Cardiac muscle cell (in vitro differentiated cells and primary cell): ENCODE data around the gene ARHGAP15. TPM values are rescaled to one million over a fixed set of nuclear protein-coding genes. Genes with fewer than 3 reads are reported as not detected.

ENCODE experiments used
- DNase-seq, 2 donors: peaks; one replicate each; pipeline versions ENCODE4 v3.0.0 to v3.0.0-alpha.2; 2010 to 2017; ENCODE audit warnings: low read depth in 1 of 2, low spot score in 1 of 2
- H3K27ac ChIP-seq: fragments of 200-600 bp; sonication (generic); 2 replicates; pipeline ENCODE4 v1.5.1; 2016
- H3K27me3 ChIP-seq: fragments of 200-600 bp; sonication (generic); 2 replicates; pipeline ENCODE4 v1.6.0; 2016; ENCODE audit warnings: control low read depth
- H3K36me3 ChIP-seq: fragments of 200-600 bp; sonication (generic); 2 replicates; pipeline ENCODE4 v1.5.1; 2016; ENCODE audit warnings: control low read depth
- H3K4me1 ChIP-seq: fragments of 200-600 bp; sonication (generic); 2 replicates; pipeline ENCODE4 v1.8.1; 2017; ENCODE audit warnings: low read depth, mild to moderate bottlenecking, mixed run types
- H3K4me3 ChIP-seq: fragments of 200-600 bp; sonication (generic); 2 replicates; pipeline ENCODE4 v1.5.1; 2016; ENCODE audit warnings: mild to moderate bottlenecking
- H3K9me3 ChIP-seq: fragments of 200-600 bp; sonication (generic); 2 replicates; pipeline ENCODE4 v1.5.1; 2017; ENCODE audit warnings: low read depth, mild to moderate bottlenecking, control low read depth
- CTCF ChIP-seq: IDR thresholded peaks from 2 replicates; pipeline ENCODE4 v1.5.1; 2012; ENCODE audit warnings: low read depth, mild to moderate bottlenecking, low read length
- polyA plus RNA-seq: library from polyadenylated mRNA; unstranded; fragments of >200 nt; fragmentation: Nextera tagmentation; extraction: Ambion mirVana; gene quantifications from 2 replicates; pipeline ENCODE4 v1.2.1, GENCODE V29; 2016
- total RNA-seq: library from RNA; depleted of rRNA; stranded (reverse); fragments of >200 nt; gene quantifications from 2 replicates; pipeline ENCODE4 v1.2.3, GENCODE V29; 2016

ARHGAP15 gene
- total and polyA plus RNA-seq, 2 experiments from 2014 or later = not detected

GRCh38 chr2:143730953-143731260 lies 601.7 kb downstream of the ARHGAP15 start:
- no peak for TF ChIP-seq CTCF

GRCh38 chr2:143732076-143732475 lies 602.9 kb downstream of the ARHGAP15 start:
- Histone ChIP-seq H3K36me3 (no peaks in the 10 kb centered on the region), H3K9me3 (no peaks in the 10 kb centered on the region), H3K27me3 (no peaks in the 10 kb centered on the region), H3K27ac (no peak overlapping the region), H3K4me3 (no peak overlapping the region), H3K4me1 (no peaks in the 10 kb centered on the region)
- DNase-seq = peak in 1 of 2 donors; percentile 30
- TF ChIP-seq CTCF = no peak

More at GRCh38 chr2:143730953-143731260, 601.7 kb downstream of the ARHGAP15 start:
- no peaks in the 10 kb centered on the region for H3K9me3 ChIP-seq
- H3K4me1 ChIP-seq = no peaks in the 10 kb centered on the region
- no peaks in the 10 kb centered on the region for H3K36me3 ChIP-seq
- no peaks in the 10 kb centered on the region for H3K27me3 ChIP-seq
- no peak for DNase-seq
- no peak overlapping the region for H3K27ac ChIP-seq
- no peak overlapping the region for H3K4me3 ChIP-seq

- no peak for DNase-seq
- Histone ChIP-seq H3K4me3 (no peak overlapping the region), H3K27me3 (no peaks in the 10 kb centered on the region), H3K27ac (no peak overlapping the region), H3K36me3 (no peaks in the 10 kb centered on the region), H3K9me3 (no peaks in the 10 kb centered on the region), H3K4me1 (no peaks in the 10 kb centered on the region)
- no peak for TF ChIP-seq CTCF
Measured at GRCh38 chr2:143732871-143733270, 603.7 kb downstream of the ARHGAP15 start.

DNA sequence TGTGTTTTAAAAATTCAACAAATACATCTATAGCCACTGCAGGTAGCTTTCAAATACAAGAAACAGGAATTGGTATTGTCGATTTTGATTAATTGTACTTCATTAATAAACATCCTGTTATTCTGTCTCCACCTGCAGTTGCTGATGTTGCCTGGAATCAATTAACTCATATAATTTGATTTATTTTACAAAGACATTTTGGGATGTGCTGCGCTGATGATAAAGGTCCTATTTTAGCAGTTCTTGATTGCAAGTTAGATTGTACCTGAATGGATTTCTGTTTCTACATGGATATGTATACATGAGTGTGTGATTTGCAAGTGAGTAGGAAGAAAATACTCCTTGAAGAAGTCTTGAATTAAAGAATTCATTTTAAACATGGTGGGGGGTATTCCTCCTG lies 605.3 kb downstream of the ARHGAP15 start:
- H3K4me1 ChIP-seq = no peaks in the 10 kb centered on the region
- no peaks in the 10 kb centered on the region for H3K9me3 ChIP-seq
- H3K27ac ChIP-seq = no peak overlapping the region
- H3K4me3 ChIP-seq = no peak overlapping the region
- H3K27me3 ChIP-seq = no peaks in the 10 kb centered on the region
- H3K36me3 ChIP-seq = no peaks in the 10 kb centered on the region
- no peak for TF ChIP-seq CTCF
- no peak for DNase-seq

DNA sequence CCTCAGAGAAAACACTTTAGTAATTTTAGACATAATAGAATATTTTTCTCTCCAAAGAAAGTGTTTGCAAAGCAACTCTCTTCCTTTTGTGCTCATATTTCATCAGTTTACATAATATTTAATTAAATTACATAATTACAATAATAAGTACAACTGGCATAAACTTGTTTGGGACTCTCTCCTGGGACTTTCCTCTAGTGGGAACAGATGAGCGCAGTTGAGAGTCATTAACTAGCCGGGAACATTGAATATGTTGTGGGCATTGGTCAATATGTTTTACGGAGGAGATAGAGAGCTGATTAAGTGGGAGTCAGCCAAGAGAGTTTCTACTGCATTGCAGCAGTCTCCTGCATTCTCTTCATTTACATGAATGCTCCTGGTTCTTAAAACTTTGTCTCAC lies 607.7 kb downstream of the ARHGAP15 start:
- DNase-seq = no peak
- no peak overlapping the region for H3K4me3 ChIP-seq
- no peaks in the 10 kb centered on the region for H3K4me1 ChIP-seq
- no peaks in the 10 kb centered on the region for H3K27me3 ChIP-seq
- H3K36me3 ChIP-seq = no peaks in the 10 kb centered on the region
- no peaks in the 10 kb centered on the region for H3K9me3 ChIP-seq
- H3K27ac ChIP-seq = no peak overlapping the region
- no peak for TF ChIP-seq CTCF

DNA sequence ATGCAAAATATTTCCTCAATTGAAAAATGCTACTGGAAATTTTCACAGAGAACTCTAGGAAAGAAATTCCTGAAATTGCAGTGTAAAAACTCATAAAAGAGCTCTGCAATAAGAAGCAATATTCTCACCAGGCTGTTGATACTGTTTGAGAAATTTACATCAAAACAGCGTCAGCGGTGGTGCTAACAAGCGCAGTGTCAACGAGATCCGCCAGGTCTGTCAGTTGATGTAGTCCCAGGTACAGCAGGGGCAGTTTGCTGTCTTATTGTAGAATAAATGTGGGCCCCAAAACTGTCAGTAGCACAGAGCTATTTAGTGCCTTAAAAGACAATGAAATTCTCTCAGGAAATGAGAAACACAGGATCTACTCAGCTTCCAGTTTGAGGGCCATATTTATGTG lies 611.2 kb downstream of the ARHGAP15 start:
- no peaks in the 10 kb centered on the region for H3K36me3 ChIP-seq
- no peaks in the 10 kb centered on the region for H3K9me3 ChIP-seq
- H3K4me3 ChIP-seq = no peak overlapping the region
- no peak overlapping the region for H3K27ac ChIP-seq
- H3K4me1 ChIP-seq = no peaks in the 10 kb centered on the region
- DNase-seq = no peak
- no peaks in the 10 kb centered on the region for H3K27me3 ChIP-seq
- TF ChIP-seq CTCF = no peak
